H1 (cell line): ENCODE measurements around the gene ECE2. TPM values are rescaled to one million over a fixed set of nuclear protein-coding genes. Genes with fewer than 3 reads are reported as not detected.

Experiments
- BACH1 ChIP-seq: IDR thresholded peaks from 2 replicates; pipeline ENCODE4 v1.6.1; 2012; ENCODE audit warnings: low read length, improper control_type of control experiment
- CHD1 ChIP-seq: IDR thresholded peaks from 2 replicates; pipeline ENCODE4 v1.6.1; 2012; ENCODE audit warnings: low read depth, low read length, improper control_type of control experiment
- HDAC6 ChIP-seq: IDR thresholded peaks from one replicate; pipeline ENCODE4 v1.7.1; 2012; ENCODE audit warnings: low read depth, mild to moderate bottlenecking, inconsistent platforms, low read length, moderate library complexity
- RXRA ChIP-seq: IDR thresholded peaks from 2 replicates; pipeline ENCODE4 v1.6.1; 2011; ENCODE audit warnings: low read depth, mild to moderate bottlenecking, low read length, moderate library complexity; ENCODE audit not compliant: insufficient read depth
- SIN3A ChIP-seq, 2 experiments: IDR thresholded peaks in 1 of 2; conservative IDR thresholded peaks in 1 of 2; 2 replicates each; pipeline ENCODE4 v1.6.1; 2011 to 2012; ENCODE audit warnings: low read length in 2 of 2, improper control_type of control experiment in 1 of 2, low read depth in 1 of 2, mild to moderate bottlenecking in 1 of 2
- SRF ChIP-seq: IDR thresholded peaks from 2 replicates; pipeline ENCODE4 v1.6.1; 2011; ENCODE audit warnings: mild to moderate bottlenecking, low read depth, low read length, moderate library complexity
- TBP ChIP-seq: IDR thresholded peaks from 2 replicates; pipeline ENCODE4 v1.6.1; 2011; ENCODE audit warnings: low read depth, low read length, improper control_type of control experiment
- TCF12 ChIP-seq: IDR thresholded peaks from 2 replicates; pipeline ENCODE4 v1.6.1; 2011; ENCODE audit warnings: low read depth, mild to moderate bottlenecking, low read length
- polyA plus RNA-seq, 7 experiments: library from polyadenylated mRNA; depleted of rRNA in 3 of 7; stranded (reverse) in 5 of 7; unstranded in 2 of 7; fragments of >200 nt in 5 of 7; fragments of 200-250 nt in 2 of 7; gene quantifications; 1 replicate in 5 of 7; 2 replicates in 1 of 7; 4 replicates in 1 of 7; pipeline versions ENCODE4 v1.2.1 to v1.2.3, GENCODE V29; 2011 to 2013; ENCODE audit warnings: missing spikeins in 2 of 7, mixed read lengths in 2 of 7
- total RNA-seq: library from RNA; stranded (reverse); fragmentation: NEBNext Ultra II Directional; extraction: Animal tissue kit (Norgen Biotek cat#: 25700); gene quantifications from 2 replicates; pipeline ENCODE4 v1.2.1, GENCODE V29; 2021
- TF ChIP-seq, protein P1 (sequence below): fragments of 300-600 bp; sonication (generic); IDR thresholded peaks from 2 replicates; pipeline ENCODE4 v1.7.1; 2012; ENCODE audit warnings: low read length, moderate library complexity, mild to moderate bottlenecking, inconsistent platforms; ENCODE audit not compliant: insufficient replicate concordance
- TF ChIP-seq, protein P2 (sequence below), 3 experiments: IDR thresholded peaks; 1 replicate in 2 of 3; 2 replicates in 1 of 3; pipeline versions ENCODE4 v1.5.1 to v1.6.1; 2011; ENCODE audit warnings: low read length in 3 of 3, mild to moderate bottlenecking in 3 of 3, inconsistent platforms in 2 of 3, low read depth in 1 of 3, moderate library complexity in 1 of 3; ENCODE audit not compliant: insufficient read depth in 1 of 3; ENCODE audit errors: control extremely low read depth in 1 of 3

ECE2 gene
- total and polyA plus RNA-seq, 2 of the 8 experiments (the other 6 are each of a cell fraction or from before 2014, with no cell fraction given) = 0.44 to 0.86 TPM

DNA sequence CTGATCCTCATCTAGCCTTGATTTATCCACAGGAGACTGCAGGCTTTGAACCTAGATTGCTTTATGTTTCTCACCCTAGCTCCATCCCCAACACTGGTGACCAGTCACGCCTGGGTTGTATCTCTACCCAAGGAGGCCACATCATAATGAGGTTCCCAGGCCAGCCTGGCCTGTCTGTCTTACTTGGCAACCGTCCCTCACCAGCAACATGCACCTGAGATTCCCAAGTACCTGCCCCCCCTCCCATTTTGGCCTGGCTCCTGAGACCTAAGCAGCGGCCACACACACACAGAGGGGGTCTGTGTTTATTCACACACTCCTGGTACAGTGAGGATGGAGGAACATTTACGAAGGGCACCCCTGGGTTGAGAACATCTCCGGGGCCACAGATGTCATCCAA is 16.9 kb upstream of the ECE2 start (continued):
- TF ChIP-seq, protein P1, sequence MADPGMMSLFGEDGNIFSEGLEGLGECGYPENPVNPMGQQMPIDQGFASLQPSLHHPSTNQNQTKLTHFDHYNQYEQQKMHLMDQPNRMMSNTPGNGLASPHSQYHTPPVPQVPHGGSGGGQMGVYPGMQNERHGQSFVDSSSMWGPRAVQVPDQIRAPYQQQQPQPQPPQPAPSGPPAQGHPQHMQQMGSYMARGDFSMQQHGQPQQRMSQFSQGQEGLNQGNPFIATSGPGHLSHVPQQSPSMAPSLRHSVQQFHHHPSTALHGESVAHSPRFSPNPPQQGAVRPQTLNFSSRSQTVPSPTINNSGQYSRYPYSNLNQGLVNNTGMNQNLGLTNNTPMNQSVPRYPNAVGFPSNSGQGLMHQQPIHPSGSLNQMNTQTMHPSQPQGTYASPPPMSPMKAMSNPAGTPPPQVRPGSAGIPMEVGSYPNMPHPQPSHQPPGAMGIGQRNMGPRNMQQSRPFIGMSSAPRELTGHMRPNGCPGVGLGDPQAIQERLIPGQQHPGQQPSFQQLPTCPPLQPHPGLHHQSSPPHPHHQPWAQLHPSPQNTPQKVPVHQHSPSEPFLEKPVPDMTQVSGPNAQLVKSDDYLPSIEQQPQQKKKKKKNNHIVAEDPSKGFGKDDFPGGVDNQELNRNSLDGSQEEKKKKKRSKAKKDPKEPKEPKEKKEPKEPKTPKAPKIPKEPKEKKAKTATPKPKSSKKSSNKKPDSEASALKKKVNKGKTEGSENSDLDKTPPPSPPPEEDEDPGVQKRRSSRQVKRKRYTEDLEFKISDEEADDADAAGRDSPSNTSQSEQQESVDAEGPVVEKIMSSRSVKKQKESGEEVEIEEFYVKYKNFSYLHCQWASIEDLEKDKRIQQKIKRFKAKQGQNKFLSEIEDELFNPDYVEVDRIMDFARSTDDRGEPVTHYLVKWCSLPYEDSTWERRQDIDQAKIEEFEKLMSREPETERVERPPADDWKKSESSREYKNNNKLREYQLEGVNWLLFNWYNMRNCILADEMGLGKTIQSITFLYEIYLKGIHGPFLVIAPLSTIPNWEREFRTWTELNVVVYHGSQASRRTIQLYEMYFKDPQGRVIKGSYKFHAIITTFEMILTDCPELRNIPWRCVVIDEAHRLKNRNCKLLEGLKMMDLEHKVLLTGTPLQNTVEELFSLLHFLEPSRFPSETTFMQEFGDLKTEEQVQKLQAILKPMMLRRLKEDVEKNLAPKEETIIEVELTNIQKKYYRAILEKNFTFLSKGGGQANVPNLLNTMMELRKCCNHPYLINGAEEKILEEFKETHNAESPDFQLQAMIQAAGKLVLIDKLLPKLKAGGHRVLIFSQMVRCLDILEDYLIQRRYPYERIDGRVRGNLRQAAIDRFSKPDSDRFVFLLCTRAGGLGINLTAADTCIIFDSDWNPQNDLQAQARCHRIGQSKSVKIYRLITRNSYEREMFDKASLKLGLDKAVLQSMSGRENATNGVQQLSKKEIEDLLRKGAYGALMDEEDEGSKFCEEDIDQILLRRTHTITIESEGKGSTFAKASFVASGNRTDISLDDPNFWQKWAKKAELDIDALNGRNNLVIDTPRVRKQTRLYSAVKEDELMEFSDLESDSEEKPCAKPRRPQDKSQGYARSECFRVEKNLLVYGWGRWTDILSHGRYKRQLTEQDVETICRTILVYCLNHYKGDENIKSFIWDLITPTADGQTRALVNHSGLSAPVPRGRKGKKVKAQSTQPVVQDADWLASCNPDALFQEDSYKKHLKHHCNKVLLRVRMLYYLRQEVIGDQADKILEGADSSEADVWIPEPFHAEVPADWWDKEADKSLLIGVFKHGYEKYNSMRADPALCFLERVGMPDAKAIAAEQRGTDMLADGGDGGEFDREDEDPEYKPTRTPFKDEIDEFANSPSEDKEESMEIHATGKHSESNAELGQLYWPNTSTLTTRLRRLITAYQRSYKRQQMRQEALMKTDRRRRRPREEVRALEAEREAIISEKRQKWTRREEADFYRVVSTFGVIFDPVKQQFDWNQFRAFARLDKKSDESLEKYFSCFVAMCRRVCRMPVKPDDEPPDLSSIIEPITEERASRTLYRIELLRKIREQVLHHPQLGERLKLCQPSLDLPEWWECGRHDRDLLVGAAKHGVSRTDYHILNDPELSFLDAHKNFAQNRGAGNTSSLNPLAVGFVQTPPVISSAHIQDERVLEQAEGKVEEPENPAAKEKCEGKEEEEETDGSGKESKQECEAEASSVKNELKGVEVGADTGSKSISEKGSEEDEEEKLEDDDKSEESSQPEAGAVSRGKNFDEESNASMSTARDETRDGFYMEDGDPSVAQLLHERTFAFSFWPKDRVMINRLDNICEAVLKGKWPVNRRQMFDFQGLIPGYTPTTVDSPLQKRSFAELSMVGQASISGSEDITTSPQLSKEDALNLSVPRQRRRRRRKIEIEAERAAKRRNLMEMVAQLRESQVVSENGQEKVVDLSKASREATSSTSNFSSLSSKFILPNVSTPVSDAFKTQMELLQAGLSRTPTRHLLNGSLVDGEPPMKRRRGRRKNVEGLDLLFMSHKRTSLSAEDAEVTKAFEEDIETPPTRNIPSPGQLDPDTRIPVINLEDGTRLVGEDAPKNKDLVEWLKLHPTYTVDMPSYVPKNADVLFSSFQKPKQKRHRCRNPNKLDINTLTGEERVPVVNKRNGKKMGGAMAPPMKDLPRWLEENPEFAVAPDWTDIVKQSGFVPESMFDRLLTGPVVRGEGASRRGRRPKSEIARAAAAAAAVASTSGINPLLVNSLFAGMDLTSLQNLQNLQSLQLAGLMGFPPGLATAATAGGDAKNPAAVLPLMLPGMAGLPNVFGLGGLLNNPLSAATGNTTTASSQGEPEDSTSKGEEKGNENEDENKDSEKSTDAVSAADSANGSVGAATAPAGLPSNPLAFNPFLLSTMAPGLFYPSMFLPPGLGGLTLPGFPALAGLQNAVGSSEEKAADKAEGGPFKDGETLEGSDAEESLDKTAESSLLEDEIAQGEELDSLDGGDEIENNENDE = no peak
- no peak for TF ChIP-seq TCF12
- no peak for TF ChIP-seq CHD1
- no peak for TF ChIP-seq SIN3A (conservative IDR thresholded peaks at IDR 0.05 in 1 of 2, IDR thresholded peaks at IDR 0.05 in 1 of 2; ENCODE audit: low read depth in 1 of 2, low read length in 2 of 2)
- TF ChIP-seq BACH1 = no peak
- no peak for TF ChIP-seq SRF
- TF ChIP-seq RXRA = no peak
- TF ChIP-seq, protein P2, sequence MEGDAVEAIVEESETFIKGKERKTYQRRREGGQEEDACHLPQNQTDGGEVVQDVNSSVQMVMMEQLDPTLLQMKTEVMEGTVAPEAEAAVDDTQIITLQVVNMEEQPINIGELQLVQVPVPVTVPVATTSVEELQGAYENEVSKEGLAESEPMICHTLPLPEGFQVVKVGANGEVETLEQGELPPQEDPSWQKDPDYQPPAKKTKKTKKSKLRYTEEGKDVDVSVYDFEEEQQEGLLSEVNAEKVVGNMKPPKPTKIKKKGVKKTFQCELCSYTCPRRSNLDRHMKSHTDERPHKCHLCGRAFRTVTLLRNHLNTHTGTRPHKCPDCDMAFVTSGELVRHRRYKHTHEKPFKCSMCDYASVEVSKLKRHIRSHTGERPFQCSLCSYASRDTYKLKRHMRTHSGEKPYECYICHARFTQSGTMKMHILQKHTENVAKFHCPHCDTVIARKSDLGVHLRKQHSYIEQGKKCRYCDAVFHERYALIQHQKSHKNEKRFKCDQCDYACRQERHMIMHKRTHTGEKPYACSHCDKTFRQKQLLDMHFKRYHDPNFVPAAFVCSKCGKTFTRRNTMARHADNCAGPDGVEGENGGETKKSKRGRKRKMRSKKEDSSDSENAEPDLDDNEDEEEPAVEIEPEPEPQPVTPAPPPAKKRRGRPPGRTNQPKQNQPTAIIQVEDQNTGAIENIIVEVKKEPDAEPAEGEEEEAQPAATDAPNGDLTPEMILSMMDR (IDR thresholded peaks at IDR 0.05; ENCODE audit: control extremely low read depth in 1 of 3, insufficient read depth in 1 of 3, low read depth in 1 of 3, low read length in 3 of 3) = no peak
- TF ChIP-seq TBP = no peak
- no peak for TF ChIP-seq HDAC6
